C4-2B (cell line): ENCODE results near the gene PTCH2.

Experiments
- H3K27ac ChIP-seq: fragments of 450-650 bp; 2 replicates; pipeline ENCODE4 v1.5.1; 2017
- CTCF ChIP-seq: fragments of 450-650 bp; conservative IDR thresholded peaks from 2 replicates; pipeline ENCODE4 v1.5.1; 2017; ENCODE audit warnings: mild to moderate bottlenecking
- ZFX ChIP-seq: fragments of 450-650 bp; IDR thresholded peaks from 2 replicates; pipeline ENCODE4 v1.6.1; 2017

PTCH2 gene

DNA sequence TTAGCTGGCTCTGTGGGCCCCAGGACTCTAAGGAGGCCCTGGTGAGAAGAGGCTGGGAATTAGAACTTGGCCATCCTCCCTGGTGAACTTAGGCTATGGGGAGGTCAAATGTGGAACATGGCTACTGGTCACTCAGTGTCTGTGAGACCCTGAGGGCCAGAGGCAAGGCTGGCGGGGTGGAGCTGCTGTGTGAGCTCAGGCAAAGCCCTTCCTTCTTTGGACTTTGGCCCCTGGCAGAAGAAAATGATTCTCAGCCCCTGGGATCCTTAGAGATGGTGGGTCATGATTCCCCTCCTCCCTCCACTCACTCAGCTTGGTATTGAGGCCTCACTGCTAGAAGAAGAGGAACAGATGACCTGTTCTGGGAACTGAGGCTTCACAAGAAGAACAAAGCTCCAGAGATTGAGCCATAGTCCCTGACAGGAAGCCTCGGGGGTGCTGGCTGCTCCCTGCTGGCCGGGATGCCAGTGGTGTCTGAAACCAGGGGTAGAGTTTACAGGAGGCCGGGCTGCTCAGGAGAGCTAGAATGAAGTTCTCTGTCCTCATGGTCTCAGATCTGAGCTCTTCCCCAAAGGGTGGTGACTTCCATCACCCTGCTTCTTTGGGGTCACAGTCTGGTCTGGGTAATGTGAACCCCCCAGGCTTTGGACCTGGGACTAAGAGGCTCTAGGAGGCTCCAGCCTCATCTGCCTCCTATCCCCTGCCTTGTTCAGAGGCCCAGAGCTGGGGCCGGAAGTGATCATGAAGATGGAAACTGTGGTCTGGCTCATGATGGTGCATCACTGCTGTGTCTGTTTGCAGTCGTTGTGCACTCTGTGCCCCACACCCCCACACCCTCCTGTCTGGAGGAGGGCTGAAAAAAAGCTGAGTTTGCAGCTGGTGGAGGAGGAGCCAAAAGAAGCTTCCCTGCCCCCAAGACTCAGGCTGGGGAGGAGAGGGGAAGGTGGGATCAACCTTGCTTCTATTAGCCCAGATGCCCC lies 33.8 kb downstream of the PTCH2 start:
- H3K27ac ChIP-seq: peak overlapping the region; percentile 52
- TF ChIP-seq CTCF (no peak), ZFX (no peak)

GRCh38 chr1:44808063-44808937 lies 34.8 kb downstream of the PTCH2 start, which contains the start of gene BTBD19:
Gene BTBD19 (plus strand): TSS chr1:44808523. CDS start chr1:44808821, 298 bp downstream.
- TF ChIP-seq CTCF: no peak
- TF ChIP-seq ZFX: no peak
- peak within 1 kb of the TSS; percentile 81 for H3K27ac ChIP-seq

DNA sequence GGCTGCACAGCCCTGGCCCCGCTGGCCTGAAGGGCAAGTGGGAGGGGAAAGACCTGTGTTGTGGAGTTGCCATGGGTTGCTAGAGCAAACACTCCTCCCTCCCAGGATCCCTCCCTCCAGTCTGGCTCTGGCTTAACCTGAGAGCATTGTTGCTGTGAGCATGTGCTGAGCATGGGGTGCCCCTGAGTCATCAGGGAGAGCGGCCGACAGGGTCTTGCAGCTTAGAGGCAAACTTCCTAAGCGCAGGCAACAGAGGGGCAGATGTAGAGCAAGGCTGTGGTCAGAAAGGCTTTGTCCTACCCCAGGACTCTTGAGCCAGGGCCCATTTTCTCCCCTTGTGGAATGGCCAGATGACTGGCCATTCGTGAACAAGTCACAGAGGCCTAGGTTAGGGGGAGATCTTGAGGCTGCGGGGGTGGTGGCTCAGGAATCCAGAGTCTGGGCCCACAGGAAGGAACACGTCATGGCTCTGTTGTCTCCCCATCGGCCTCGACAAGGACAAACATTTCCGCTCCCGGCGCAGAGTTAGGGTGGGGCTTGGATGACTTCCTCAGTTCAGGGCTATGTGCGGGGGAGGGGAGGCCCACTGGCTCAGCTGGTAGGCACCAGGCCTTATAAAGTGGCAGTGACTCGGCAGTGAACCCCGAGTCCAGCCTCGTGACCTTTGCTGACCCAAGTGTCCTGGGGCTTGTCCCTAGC lies 35.5 kb downstream of the PTCH2 start:
- H3K27ac ChIP-seq: peak overlapping the region; percentile 81
- no peak for TF ChIP-seq ZFX
- no peak for TF ChIP-seq CTCF

DNA sequence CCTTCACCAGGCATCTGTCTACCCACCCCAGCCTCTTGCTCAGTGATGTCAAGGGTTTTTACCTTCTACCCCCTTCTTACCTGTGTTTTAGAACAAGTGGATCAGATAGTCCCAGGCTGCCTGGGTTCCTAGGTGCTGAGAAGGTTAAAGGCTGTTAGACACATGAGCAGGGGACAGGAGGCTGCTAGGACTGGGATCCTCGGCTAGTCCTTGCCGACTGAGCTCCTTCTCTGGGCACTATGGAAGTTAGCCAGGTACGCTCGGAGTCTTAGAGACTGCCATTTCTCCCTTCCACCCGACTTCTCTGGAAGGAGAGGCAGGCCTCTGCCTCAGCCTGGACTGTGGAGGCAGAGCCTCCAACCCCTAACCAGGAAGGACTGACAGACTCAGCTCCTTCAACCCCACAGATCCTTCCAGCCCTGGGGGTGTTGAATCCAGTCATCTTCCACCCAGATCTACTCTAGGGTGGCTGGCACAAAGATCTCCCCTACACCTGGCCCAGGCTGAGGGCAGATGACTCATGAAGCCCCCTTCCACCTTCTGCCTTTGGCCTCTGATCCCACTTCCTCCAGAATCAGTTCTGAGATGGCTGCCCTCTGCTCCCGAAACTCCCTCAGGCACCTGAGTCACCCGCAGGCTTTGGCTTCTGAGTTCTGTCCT lies 36.2 kb downstream of the PTCH2 start, which contains the start of gene DYNLT4:
Gene DYNLT4, minus strand, starts transcription at position 648 of the 660 bp plus-strand sequence. CDS start 683 bp downstream, outside the sequence.
- no peak for TF ChIP-seq ZFX
- TF ChIP-seq CTCF: no peak
- peak within 1 kb of the TSS; percentile 81 for H3K27ac ChIP-seq

- H3K27ac ChIP-seq: peak overlapping the region; percentile 81
- TF ChIP-seq CTCF: no peak
- TF ChIP-seq ZFX: no peak
Measured at GRCh38 chr1:44806025-44806703, 36.9 kb downstream of the PTCH2 start.
